Bronchial epithelial cell (primary cell): ENCODE data around the gene MYCN. TPM values are rescaled to one million over a fixed set of nuclear protein-coding genes. Genes with fewer than 3 reads are reported as not detected.

Experiments used
- DNase-seq: peaks from one replicate; pipeline ENCODE4 v3.0.0-alpha.2; 2010; ENCODE audit warnings: low read depth
- FAIRE-seq: peaks from 2 replicates; lab custom pipeline; 2011; peaks lifted over from hg19 to GRCh38; lab: Jason Lieb, UNC
- H3K27me3 ChIP-seq: 2 replicates; pipeline ENCODE4 v1.5.1; 2011; ENCODE audit warnings: low read length; ENCODE audit not compliant: control insufficient read depth, insufficient read depth
- H3K36me3 ChIP-seq: 2 replicates; pipeline ENCODE4 v1.5.1; 2011; ENCODE audit warnings: low read length; ENCODE audit not compliant: control insufficient read depth, insufficient read depth
- H3K4me3 ChIP-seq: 2 replicates; pipeline ENCODE4 v1.5.1; 2011; ENCODE audit warnings: mild to moderate bottlenecking, low read depth, low read length, control low read depth
- total RNA-seq: library from RNA; depleted of rRNA; stranded (reverse); fragments of >200 nt; gene quantifications from 2 replicates; pipeline ENCODE4 v1.2.1, GENCODE V29; 2014
- TF ChIP-seq, protein P1 (sequence below): IDR thresholded peaks from 2 replicates; pipeline ENCODE4 v1.5.1; 2011; ENCODE audit warnings: mild to moderate bottlenecking, moderate library complexity, low read length, control low read depth, inconsistent platforms; ENCODE audit not compliant: insufficient read depth, severe bottlenecking

Gene MYCN
- total RNA-seq, 1 donor from 2014 or later, result not detected

DNA sequence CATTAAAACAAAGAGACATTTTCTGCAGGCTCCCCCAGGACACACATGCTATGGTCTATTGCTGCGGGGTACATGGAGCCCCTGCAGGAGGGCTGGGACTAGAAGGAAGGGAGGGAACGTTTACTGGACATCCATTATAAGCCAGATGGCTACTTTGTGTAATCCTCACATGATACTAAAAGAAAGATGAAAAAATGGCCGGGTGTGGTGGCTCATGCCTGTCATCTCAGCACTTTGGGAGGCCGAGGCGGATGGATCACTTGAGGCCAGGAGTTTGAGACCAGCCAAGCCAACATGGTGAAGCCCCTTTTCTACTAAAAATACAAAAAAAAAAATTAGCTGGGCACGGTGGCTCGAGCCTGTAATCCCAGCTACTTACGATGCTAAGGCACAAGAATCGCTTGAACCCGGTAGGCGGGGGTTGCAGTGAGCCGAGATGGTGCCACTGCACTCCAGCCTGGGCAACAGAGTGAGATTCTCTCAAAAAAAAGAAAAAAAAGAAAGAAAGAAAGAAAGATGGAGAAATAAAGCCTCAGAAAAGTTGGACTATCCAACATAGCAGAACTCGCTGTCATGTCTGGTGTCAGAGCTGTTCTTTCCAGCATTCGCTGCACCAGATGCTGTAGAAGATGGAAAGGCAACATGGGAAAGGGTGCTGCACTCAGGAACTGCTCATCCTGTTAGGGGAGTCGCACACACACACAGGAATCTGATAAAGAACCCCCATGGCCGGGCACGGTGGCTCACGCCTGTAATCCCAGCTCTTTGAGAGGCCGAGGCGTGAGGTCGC lies 7.8 kb upstream of the MYCN start:
- TF ChIP-seq, protein P1, sequence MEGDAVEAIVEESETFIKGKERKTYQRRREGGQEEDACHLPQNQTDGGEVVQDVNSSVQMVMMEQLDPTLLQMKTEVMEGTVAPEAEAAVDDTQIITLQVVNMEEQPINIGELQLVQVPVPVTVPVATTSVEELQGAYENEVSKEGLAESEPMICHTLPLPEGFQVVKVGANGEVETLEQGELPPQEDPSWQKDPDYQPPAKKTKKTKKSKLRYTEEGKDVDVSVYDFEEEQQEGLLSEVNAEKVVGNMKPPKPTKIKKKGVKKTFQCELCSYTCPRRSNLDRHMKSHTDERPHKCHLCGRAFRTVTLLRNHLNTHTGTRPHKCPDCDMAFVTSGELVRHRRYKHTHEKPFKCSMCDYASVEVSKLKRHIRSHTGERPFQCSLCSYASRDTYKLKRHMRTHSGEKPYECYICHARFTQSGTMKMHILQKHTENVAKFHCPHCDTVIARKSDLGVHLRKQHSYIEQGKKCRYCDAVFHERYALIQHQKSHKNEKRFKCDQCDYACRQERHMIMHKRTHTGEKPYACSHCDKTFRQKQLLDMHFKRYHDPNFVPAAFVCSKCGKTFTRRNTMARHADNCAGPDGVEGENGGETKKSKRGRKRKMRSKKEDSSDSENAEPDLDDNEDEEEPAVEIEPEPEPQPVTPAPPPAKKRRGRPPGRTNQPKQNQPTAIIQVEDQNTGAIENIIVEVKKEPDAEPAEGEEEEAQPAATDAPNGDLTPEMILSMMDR, result no peak
- DNase-seq, result no peak
- FAIRE-seq, result no peak
- peaks cover 3% of the 10 kb centered on the region for H3K27me3 ChIP-seq
- no peaks in the 10 kb centered on the region for H3K36me3 ChIP-seq
- no peak overlapping the region for H3K4me3 ChIP-seq

DNA sequence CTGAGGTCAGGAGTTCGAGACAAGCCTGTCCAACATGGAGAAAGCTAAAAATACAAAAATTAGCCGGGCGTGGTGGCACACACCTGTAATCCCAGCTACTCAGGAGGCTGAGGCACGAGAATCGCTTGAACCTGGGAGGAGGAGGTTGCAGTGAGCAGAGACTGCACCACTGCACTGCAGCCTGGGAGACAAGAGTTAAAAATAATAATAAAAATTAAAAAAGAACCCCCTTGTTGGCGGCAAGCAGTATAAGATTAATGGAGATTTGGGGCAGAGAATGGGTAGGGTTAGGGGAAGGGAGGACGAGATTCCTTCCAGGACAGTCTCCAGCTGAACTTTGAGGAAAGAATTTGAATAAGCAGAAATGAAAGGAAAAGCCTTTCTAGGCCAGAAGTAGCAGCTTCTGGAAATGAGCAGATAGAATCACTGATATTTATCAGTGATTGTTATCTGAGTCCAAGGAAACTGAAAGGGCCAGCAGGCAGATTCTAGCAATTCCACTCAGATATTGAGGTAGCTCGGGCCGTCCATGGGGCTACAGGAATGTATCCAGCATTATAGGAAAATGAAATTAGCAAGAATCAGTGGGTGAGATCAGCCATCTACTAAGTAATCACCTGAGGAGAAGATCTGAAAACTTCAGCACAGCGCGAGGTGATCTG lies 7.0 kb upstream of the MYCN start:
- Histone ChIP-seq H3K4me3 (no peak overlapping the region), H3K36me3 (no peaks in the 10 kb centered on the region), H3K27me3 (peaks cover 3% of the 10 kb centered on the region)
- FAIRE-seq (no peak), DNase-seq (no peak)
- TF ChIP-seq, protein P1, result no peak

DNA sequence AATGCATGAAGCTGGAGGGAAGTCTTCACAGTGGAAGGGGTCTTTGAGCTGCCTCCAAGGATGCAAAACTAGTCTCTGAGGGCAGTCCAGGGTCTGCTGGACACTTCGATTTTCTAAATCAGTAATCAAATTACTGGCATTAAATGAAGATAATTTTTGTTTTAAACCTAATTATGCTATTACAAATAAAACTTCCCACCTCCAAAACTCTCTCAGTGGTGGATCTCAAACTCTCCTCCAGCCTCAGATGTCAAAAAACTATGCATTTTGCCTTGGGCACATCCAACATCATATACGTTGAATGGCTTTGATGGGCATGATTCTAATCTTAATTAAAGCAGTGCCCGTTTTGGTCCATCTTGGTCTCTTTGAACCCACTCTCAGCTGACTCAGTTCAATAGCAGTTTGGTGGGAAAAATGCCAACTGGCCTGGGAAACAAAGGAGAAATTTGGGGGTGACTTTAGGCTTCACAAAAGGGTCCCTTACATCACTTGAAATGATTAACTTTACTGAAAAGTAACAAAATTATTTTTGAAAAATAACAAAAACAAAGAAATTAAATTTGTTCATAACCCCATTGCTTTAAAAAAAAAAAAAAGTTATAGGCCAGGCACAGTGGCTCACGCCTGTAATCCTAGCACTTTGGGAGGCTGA lies 5.9 kb upstream of the MYCN start:
- no peak for DNase-seq
- Histone ChIP-seq H3K36me3 (no peaks in the 10 kb centered on the region), H3K4me3 (no peak overlapping the region), H3K27me3 (peaks cover 13% of the 10 kb centered on the region)
- TF ChIP-seq, protein P1, result no peak
- FAIRE-seq, result no peak

DNA sequence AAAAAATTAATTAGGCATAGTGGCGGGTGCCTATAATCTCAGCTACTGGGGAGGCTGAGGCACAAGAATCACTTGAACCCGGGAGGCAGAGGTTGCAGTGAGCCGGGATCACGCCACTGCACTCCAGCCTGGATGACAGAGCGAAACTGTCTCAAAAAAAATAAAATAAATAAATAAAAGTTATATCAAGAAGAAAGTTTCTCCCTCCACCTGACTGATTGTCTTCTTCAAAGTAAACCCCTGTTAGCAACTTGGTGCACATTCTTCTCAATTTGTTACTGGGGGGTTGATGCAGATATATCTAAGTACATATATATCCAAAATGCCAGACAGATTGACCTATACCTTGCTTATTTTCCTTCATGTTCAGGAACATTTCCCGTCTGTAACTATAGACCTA lies 5.2 kb upstream of the MYCN start:
- H3K27me3 ChIP-seq, result peaks cover 16% of the 10 kb centered on the region
- no peaks in the 10 kb centered on the region for H3K36me3 ChIP-seq
- DNase-seq, result no peak
- H3K4me3 ChIP-seq, result no peak overlapping the region
- FAIRE-seq, result no peak
- TF ChIP-seq, protein P1, result no peak

DNA sequence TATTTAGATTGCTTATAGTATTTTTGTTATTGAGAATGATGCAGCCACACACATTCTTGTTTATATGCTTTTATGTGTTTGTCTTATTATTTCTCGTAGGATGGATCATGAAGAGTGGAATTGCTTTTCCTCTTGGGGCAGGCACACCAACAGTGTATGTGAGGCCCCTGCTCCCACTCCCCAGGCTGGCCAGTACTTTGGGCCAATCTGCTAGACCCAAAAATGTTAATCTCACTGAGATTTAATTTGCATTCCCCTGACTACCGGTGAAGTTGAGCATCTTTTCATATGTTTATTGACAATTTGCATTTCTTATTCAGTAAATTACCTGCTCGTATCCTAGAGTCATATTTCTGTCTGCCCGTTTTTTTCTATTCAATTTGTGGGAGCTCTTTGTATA lies 4.7 kb upstream of the MYCN start:
- DNase-seq, result no peak
- no peaks in the 10 kb centered on the region for H3K36me3 ChIP-seq
- H3K27me3 ChIP-seq, result peaks cover 19% of the 10 kb centered on the region
- no peak overlapping the region for H3K4me3 ChIP-seq
- TF ChIP-seq, protein P1, result no peak
- no peak for FAIRE-seq
